CD4-positive, alpha-beta T cell treated with Interleukin-17A for 4 hours (primary cell): Measurements from ENCODE around the gene SNX25.
A peak's percentile ranks its signal among the peaks of the same experiment; 100 is the strongest.
"Not testable (repeated sequence)": the region's sequence is repeated elsewhere in the genome, so short reads cannot be mapped to it uniquely, and the experiment has no call there.

ENCODE experiments used
- DNase-seq: peaks from one replicate; pipeline ENCODE4 v3.0.0-alpha.2; 2020; ENCODE audit warnings: mixed read lengths

Gene SNX25

DNA sequence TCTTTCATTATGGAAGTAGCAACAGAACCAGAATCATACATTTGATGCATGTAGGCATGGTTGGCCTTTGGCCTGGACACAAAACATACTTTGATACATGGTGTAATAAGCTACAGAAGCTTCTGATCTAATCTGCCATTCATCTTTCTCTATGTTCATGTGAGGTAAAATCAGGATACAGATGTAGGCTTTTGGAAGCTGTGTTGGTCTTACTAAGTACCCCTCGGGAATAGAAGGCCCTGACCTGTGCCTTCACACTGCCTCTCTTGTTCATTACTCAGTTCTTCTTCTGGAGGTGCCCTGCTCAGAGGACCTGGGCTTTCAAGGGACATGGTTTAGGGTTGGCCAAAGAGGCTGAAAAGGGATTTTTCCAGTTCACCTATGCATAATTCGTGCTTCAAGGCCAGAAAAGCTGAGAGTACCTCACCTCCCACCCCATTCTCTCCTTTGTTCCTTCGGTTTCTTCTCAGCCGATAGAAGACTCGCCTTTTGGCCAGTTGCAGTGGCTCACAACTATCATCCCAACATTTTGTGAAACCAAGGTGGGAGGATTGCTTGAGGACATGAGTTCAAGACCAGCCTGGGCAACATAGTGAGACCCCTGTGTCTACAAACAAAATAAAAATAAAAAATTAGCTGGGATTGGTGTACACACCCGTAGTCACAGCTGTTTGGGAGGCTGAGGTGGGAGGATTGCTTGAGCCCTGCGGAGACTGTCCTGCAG, 25.9 kb downstream of the SNX25 start:
- DNase-seq = no peak

DNA sequence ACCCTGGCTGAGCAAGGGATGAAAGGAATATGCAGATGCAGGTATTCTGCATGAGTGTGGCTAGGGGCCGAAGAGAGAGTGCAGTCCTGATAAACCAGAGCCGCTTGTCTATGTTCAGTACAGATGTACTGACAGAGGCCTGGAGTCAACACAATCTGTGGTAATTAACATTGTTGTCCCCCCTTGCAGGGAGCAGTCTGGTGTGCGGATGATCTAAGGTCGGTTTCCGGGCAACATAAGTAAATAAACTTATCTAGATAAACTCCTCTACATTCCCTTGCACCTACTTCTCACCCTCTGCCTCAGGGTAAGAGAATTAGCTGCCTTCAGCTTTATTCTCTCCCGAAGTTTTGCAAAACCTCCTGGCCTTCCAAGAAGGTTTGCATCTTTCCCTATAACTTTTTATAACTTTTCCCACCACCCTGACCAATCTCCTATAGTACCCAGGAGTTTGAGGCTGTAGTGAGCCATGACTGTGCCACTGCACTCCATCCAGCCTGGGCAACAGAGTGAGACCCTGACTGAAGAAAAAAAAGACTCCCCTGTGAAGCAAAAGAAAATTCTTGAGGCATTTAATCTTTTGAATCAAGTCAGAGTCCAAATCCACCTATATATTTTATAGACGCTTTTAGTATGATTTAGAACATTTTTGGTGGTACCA, 26.6 kb downstream of the SNX25 start:
- no peak for DNase-seq

DNA sequence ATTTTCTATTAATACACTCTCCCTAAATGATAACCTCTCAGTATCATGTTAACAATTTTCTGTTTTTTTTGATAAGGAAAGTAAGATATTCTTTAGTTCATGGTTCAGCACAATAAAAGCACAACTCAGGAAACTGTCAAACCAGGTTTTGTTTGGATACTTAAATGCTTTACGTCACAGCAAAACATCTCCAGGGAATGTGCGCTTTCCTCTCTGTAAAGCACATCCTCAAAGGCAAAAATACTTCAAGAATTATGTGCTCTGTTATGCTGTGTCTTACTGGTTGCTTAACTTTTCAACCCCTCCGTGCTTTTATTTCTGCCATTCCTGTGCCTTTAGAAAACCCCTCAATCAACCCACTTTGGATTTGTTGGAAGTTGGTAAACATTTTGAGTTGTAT, 27.8 kb downstream of the SNX25 start:
- DNase-seq = no peak

DNA sequence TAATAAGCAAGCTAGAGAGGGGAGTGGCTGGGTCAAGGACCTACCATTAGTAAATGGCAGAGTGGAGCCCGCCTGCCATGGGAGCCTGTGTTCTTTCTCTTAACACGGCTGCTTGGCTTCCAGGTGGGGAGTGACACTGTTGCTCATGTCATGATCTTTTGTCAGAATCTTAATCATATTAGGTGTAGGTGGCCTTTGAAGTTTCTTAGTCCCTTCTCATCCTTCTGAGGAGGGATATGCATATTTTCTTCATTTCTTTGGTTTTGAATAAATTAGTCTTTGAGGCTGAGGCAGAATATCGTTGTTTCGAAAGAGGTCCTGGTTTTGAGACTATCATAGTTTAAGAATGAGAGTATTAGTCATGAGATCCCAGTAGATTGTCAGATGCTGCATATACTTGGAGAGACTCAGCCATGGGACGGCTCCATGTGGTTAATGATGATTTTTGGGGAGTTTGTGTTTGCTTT, 28.9 kb downstream of the SNX25 start:
- DNase-seq = no peak

DNA sequence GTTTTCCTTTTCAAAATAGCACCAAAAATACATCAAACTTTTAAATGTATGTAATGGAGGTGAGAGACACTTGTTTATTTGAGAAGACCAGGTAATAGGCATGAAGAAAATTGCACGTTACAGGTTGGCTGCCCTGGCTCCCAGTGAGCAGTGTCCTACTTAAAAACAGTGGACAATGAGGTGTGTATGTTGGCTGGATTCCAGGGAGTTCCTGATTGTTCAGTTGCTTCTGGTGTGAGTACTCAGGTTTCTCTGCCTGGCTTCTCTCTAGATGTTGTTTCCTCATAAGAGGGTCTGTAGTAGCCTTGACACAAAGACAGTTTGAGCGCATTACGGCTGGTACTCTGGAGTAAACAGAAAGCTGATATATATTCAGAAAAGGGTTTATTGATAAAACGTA, 29.4 kb downstream of the SNX25 start:
- DNase-seq = no peak

DNA sequence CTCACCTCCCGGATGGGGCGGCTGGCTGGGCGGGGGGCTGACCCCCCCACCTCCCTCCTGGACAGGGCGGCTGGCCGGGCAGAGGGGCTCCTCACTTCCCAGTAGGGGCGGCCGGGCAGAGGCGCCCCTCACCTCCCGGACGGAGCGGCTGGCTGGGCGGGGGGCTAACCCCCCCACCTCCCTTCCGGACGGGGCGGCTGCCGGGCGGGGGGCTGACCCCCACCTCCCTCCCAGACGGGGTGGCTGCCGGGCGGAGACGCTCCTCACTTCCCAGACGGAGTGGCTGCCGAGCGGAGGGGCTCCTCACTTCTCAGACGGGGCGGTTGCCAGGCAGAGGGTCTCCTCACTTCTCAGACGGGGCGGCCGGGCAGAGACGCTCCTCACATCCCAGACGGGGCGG, 31.1 kb downstream of the SNX25 start:
- not testable (repeated sequence) for DNase-seq

DNA sequence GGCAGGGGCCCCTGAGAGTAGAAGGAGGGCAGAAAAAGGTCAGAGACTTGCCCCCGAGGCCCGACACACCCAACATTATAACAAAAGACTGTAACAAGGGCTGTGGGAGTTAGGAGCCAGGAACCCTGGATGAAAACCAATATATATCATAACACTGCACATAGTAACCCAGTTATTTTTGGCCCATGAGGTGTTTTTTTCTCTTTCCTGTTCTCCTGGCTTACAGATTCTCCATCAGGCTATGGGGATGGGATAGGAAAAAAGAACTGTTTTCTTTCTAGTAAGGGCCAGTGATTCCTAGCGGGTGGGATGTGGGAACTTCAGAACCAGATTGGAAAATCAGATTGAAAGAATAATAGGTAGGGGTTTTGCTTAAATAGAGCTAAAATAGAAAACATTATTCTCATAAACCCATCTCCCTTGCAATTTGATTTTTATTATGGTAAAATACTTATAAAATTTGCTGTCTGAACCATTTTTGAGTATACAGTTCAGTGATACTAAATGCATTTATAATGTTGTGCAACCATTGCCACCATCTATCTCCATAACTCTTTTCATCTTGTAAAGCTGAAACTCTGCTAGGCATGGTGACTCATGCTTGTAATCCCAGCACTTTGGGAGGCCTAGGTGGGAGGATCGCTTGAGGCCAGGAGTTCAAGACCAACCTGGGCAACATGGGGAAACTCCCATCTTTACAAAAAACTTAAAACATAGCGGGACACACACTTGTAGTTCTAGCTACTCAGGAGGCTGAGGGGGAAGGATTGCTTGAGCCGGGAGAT, 33.5 kb downstream of the SNX25 start:
- no peak for DNase-seq

DNA sequence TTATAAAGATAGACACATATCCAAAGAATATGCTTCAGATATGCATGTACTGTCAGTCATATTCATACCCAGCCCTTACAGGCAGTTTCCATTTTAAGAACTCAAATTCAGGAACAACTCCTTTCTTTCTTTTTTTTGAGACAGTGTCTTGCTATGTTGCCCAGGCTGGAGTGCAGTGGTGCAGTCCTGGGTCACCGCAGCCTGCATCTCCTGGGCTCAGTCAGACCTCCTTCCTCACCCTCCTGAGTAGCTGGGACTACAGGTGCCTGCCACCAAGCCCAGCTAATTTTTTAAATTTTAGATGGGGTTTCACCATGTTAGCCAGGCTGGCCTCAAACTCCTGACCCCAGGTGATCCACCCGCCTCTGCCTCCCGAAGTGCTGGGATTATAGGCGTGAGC, 34.5 kb downstream of the SNX25 start:
- no peak for DNase-seq

DNA sequence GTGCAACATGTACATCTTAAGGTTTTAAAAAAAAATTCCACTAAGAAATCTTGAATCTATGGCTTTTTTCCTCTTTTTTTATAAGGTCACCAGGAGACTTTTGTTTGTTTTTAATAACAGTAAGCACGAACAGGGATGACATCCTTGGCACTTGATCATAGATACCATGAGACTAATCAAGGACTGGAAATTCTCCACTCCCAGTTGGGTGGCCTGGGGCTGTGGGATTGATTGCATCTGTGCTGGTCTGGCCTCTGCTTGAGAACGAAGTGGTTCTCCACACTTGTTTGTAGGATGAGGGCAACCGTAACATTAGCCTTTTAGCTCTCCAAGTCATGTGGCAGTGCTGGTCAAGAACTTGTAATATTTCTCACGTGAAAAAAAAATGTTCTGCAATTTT, 35.4 kb downstream of the SNX25 start:
- DNase-seq = no peak

DNA sequence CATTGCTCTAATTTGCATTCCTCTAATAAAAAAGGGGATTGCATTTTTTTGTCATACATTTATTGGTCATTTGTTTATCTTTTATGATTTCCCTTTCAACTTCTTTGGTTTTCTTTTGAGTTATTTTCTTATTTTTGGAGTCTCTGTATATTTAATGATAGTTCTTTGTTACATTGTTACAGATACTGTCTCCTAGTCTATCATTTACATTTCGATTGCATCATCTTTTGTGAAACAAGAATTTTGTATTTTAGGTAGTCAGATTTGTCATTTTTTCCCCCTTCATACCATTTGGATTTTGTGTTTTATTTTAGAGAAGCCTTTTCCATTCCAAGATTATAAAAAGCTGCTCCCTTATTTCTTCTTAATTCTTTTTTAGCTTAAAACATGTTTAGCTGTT, 37.1 kb downstream of the SNX25 start:
- no peak for DNase-seq

DNA sequence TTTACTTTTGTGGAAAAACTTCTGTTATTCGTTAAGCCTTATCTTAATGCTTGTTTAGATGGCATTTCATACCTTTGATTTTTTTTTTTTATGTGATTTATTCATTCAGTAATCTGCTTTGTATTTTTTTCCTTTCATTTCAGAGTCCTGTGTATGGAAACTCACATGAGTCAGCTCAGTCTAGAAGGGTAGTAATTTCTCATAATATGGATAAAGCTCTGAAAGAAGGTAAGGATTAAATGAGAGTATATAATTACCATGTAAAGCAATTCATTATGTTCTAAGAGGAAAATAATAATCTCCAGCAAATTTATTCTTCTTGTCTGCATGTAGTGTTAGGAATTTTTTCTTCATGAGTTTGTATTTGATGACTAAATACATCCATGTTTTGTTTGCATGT, 37.8 kb downstream of the SNX25 start:
- no peak for DNase-seq

DNA sequence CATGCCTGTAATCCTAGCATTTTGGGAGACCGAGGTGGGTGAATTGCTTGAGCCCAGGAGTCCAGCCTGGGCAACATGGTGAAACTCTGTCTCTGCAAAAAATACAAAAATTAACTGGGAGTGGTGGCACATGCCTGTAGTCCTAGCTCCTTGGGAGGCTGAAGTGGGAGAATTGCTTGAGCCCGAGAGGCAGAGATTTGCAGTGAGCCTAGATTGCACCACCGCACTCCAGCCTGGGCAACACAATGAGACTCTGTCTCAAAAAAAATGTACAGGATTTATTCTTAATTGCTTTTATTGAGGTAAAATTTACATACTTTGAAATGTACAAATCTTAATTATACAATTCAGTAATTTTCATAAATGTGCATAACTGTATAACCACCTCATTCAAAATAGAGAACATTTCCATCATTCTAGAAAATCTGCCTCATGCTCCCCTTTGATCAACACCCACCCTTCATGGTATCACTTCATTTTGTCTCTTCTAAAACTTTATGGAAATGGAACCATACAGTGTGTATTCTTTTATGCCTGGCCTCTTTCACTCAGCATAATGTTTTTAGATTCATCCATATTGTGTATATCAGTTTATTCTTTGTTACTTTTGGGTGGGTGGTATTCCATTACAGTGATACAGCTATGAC, 39.1 kb downstream of the SNX25 start:
- no peak for DNase-seq

DNA sequence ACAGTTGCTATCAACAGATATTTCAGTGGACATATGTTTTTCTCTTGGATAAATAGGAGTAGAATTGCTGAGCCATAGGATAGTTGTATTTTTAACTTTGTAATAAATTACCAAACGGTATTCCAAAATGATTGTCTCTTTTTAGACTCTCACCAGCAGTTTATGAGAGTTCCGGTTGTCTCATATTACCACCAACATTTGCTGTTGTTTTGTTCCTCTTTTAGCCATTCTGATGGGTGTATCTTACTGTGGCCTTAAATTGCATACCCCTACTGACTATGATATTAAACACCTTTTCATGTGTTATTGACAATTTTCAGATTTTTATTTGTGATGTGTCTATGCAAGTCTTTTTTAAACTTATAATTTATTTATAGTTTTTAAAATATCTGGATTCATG, 39.7 kb downstream of the SNX25 start:
- no peak for DNase-seq

DNA sequence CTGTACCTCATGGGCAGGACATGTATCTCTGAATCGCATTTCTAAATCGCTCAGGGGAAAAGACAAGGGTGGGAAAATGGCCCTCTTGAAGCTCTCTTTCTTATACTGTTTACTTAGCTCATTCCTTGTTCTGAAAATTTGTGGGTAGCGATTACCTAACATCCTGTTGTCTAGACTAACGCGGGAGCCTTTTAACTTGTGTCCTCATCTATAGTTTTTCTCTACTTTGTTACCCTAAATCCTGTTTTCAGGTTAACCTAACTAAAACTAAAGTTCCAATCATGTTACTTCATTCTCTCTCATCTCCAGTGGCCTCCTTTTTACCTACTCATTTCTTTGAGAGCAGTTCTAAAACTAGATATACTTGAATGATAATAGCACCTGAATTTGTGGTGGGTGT, 45.0 kb downstream of the SNX25 start:
- peak; percentile 26 for DNase-seq

DNA sequence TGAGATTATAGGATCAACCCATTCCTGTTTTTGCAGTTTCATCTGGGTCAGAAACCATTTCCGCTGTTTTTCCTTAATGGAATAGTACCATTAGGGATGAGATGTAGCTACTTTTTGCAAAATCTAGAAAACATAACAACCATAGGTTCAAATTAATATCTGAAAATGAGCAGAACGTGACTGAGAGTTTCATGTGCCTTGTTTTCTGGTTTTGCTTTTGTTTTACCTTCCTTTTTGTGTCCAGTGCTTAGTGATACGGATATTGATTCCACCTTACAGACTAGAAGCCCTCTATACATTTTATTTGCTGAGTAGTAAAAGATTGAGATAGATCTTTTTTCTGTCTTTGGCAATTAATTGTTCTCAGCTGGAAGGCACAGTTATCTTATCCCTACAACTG, 46.5 kb downstream of the SNX25 start:
- DNase-seq = no peak

DNA sequence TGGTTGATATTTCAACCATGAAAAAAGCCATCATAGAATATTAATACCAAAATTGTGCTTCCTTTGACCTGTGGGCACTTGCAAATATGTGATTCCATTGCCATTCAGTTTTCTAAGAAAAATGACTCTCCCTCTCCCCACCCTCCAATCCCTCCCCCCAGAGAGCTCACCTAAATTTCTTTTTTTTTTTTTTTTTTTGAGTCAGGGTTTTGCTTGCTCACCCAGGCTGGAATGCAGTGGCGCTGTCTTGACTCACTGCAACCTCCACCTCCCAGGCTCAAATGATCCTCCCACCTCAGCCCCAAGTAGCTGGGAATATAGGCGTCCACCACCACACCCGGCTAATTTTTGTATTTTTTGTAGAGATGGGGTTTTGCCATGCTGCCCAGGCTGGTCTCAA, 47.0 kb downstream of the SNX25 start:
- DNase-seq = peak; percentile 40

DNA sequence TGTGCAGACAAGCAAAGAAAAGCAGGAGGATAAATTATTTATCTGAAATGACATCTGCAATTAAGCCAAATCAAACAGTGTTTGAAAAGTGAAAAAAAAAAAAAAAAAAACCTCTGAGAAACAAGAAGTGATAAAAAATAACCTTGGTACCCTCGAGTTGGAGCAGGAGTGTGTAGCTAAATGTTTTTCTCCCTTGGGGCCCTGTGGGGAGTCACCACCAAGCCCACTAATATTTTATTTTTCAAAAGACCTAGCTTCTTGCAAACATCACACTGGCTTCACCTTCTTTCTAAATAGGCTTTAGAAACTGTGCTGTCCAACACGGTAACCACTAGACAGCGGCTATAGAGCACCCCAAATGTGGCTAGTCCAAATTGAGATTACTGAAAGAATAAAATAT, 47.7 kb downstream of the SNX25 start:
- no peak for DNase-seq

DNA sequence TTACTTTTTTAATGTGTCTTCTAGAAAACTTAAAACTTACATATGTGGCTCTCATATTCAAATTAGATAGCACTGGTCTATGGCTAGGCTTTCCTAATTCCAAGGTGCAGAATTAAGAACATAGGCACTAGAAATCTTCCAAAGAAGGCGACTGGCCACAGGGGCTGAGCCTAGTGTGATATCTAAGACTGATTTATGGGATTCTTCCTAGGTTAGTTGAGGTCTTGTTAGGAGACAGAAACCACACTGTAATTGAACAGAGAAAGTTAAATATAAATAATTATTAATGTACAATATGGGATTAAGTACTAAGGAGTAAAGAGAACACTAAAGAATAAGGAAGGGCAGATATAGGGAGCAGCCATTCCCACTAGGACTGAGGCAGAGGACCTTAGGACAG, 48.3 kb downstream of the SNX25 start:
- DNase-seq = no peak

DNA sequence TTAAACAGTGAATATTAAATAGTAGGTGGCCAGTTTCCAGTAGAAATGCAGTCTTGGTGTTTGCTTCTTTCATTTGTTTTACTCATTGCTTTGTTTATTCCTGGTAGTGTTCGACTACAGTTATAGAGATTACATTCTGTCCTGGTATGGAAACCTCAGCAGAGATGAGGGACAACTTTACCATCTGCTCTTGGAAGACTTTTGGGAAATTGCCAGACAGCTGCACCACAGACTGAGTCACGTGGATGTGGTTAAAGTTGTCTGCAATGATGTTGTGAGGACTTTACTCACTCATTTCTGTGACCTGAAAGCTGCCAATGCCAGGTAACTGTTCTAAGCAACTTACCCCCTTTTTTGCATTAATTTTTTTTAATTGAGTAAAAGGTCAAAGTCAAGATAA, 49.3 kb downstream of the SNX25 start:
- peak; percentile 27 for DNase-seq

DNA sequence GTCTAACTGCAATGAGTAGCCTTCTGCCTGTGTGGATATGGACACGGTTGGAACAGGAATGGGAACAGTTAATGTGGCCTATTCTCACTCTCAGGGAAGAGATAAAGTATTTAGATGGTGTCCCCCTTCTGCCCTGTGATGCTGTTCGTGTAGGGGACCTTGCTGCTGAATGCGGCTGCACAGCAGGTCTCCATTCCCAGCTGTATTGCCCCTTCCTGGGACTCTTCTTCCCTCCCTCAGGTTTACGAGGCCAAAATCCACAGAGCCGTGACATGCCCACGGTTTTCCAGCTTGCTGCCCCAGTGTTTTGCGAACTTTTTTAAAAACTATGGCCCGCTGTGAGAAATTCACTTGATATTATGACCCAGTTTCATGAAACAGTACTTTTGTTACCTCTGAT, 50.3 kb downstream of the SNX25 start:
- DNase-seq = no peak

DNA sequence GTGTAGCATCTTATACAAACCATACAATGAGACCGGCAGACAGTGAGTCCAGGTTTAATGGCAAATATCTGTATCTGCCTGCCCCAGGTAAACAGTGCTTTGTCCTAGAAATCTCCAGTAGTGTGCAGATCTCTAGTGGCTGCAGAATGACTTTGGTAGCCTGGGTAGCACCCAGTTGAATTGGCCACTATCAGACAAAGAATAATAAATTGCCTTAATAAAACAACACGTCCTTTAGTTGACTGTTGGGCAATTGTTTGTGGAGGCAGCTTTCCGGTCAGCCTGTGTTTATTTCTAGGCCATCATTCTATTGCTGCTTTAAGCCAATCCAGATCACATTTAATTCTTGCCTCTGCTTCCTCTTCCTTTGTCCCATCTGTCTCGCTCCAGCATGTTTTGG, 52.5 kb downstream of the SNX25 start:
- DNase-seq = no peak

DNA sequence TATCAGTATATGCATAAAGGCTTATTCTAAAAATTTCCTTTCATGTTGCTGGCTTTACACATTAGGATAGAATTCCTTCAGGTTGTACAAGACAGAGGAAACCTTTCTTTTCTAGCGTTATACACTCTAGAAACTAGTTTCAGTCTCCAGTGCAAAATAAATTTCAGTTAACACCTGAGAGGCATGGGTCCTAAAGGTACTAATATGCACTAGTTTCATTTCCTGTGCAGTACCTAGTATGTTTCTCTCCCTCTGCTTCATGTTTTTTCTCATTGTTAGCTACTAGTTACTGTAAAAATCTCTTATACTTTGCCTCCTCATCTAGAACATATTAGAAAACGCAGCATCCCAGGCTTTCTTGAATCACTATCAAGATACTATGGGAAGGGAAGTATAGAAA, 54.0 kb downstream of the SNX25 start:
- DNase-seq = no peak

DNA sequence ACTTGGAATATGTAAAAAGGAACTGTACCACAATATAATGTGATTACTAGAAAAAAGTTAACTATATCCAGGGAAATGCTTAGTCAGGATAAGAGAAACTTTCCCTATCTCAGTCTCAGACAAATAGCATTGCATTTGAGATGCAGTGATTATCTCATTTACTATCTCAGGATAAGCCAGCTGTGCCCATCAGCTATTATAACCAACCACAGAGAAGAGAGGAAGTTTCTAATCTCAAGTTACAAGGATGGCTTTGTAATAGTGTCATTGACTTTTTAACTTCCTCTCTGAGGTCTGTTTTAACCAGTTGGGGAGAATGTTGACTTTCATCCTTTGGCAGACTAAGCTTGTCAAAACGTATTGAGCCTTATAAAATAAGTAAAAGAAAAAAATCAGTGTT, 56.5 kb downstream of the SNX25 start:
- DNase-seq = no peak

DNA sequence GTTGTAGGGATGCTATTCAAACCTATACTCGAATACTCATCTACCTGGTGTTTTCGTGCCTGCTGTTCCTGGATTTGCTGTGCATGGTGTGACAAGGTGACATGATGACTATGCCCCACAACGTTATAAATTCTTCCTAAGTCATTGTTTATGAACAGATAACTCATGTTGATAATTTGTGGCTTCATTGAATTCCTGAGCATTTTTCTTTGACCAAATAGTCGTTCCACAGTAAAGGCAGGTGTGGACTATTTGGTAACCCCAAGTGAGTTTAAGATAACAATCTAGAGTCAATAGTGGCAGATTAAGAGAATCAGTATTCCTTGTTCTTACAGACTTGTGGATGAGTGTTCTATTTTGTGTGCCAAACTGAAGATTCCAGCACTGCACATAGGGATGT, 59.9 kb downstream of the SNX25 start:
- no peak for DNase-seq
